Esophagus muscularis mucosa (tissue), 3 donors: ENCODE results near the gene CEP85.

Experiments
- POLR2A ChIP-seq: fragments of 450-650 bp; IDR thresholded peaks from one replicate; pipeline ENCODE4 v1.6.1; 2017; ENCODE audit warnings: antibody characterized with exemption, moderate library complexity, mild to moderate bottlenecking, low read depth
- TF ChIP-seq, protein P1 (sequence below), 3 experiments: fragments of 200-600 bp in 2 of 3; fragments of 450-650 bp in 1 of 3; sonication (generic) in 2 of 3; IDR thresholded peaks; one replicate each; pipeline ENCODE4 v1.5.1; 2017 to 2019; ENCODE audit warnings: antibody characterized with exemption in 3 of 3, mild to moderate bottlenecking in 2 of 3, moderate library complexity in 1 of 3

DNA sequence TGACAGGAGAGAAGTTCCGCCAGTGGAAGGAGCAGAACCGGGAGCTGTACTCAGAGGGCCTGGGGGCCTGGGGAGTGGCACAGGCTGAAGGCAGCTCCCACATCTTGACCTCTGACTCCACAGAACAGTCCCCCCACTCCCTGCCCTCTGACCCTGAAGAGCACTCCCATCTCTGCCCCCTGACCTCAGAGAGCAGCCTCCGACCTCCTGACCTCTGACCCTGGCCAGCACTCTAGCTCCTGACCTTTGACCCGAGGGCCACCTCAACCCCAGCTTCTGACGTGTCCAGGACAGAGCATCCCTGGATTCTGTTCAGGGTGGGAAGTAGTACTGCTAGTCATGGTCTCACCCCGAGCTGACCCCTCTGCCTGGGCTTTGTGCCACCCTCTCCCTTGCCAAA is 44.7 kb upstream of the CEP85 start:
- TF ChIP-seq, protein P1, sequence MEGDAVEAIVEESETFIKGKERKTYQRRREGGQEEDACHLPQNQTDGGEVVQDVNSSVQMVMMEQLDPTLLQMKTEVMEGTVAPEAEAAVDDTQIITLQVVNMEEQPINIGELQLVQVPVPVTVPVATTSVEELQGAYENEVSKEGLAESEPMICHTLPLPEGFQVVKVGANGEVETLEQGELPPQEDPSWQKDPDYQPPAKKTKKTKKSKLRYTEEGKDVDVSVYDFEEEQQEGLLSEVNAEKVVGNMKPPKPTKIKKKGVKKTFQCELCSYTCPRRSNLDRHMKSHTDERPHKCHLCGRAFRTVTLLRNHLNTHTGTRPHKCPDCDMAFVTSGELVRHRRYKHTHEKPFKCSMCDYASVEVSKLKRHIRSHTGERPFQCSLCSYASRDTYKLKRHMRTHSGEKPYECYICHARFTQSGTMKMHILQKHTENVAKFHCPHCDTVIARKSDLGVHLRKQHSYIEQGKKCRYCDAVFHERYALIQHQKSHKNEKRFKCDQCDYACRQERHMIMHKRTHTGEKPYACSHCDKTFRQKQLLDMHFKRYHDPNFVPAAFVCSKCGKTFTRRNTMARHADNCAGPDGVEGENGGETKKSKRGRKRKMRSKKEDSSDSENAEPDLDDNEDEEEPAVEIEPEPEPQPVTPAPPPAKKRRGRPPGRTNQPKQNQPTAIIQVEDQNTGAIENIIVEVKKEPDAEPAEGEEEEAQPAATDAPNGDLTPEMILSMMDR (IDR thresholded peaks at IDR 0.05), result no peak
- TF ChIP-seq POLR2A, result no peak
